ENCODE results near the gene NHLRC1. TPM values are rescaled to one million over a fixed set of nuclear protein-coding genes. Genes with fewer than 3 reads are reported as not detected.
"Not testable (repeated sequence)": the region's sequence is repeated elsewhere in the genome, so short reads cannot be mapped to it uniquely, and the experiment has no call there.

NHLRC1 gene
- total RNA-seq, 5 donors from 2014 or later (not counting 1 experiment from before 2014, with no cell fraction given), result 0.48 to 1.2 (median 0.99) TPM

DNA sequence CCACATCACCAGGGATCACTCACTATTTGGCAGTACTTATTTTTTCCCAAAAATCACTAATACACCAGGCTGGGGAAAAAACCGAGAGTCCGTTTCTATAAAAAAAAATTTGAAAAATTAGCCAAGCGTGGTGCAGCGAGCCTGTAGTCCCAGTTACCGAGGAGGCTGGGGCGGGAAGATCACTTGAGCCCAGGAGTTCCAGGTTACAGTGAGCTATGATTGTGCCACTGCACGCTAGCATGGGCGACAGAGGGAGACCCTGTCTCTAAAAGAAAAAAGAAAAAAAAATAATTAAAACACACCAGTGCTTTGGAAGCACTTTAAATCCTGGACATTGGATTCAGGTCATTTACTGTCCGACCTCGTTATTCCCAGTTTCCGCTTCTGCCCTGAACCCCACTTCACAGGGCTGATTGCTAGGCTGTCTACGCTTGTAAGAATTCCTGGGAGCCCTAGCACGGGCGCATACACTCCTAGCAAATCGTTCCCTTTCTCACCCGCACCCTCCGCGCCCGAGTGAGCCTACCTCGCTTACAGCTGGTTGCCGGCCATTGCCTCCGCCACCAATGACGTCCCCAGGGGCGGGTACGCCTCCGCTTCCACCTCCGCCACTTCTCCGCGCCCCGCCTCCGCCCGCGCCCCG, 32.2 kb upstream of the NHLRC1 start, which contains the start of gene TPMT:
TPMT (minus strand) TSS at position 571 of the 643 bp plus-strand sequence. CDS start 5,950 bp downstream, outside the sequence.
- ATAC-seq (replicated peaks in 1 of 4) (peak in 3 of 4 experiments; percentile 69 to 71 (median 69)), DNase-seq (peak in 5 of 35 experiments; percentile 1 to 3 (median 1))
- Mint-ChIP-seq H3K36me3 (peaks cover 15% of the 10 kb centered on the region), H3K4me1 (peaks cover 29 to 52% (median 38%) of the 10 kb centered on the region in 3 donors), H3K27me3 (no peaks in the 10 kb centered on the region), H3K27ac (peak within 1 kb of the TSS; percentile 93 to 97), H3K9me3 (no peaks in the 10 kb centered on the region), H3K4me3 (peak within 1 kb of the TSS; percentile 90 to 97 (median 96))
- WGBS (ENCODE audit: insufficient coverage), result 0% methylated on average over 29 of the region's 34 CpGs
- Histone ChIP-seq H3K4me1 (ENCODE audit: control insufficient read depth in 1 of 2, extremely low read depth in 1 of 2, insufficient read depth in 2 of 2, low read length in 2 of 2) (peaks cover 18 to 19% of the 10 kb centered on the region in 2 experiments), H3K27ac (ENCODE audit: low read length) (peak within 1 kb of the TSS; percentile 90), H3K27me3 (replicated peaks in 1 of 2; ENCODE audit: control insufficient read depth in 2 of 2, extremely low read depth in 1 of 2, insufficient read depth in 2 of 2, low read length in 1 of 2) (no peaks in the 10 kb centered on the region), H3K4me3 (ENCODE audit: control insufficient read depth in 1 of 2, extremely low read depth in 1 of 2, low read length in 1 of 2) (peak within 1 kb of the TSS; percentile 98), H3K9me3 (no peaks in the 10 kb centered on the region), H3K36me3 (ENCODE audit: control insufficient read depth in 2 of 2, extremely low read depth in 1 of 2, insufficient read depth in 1 of 2, low read length in 1 of 2) (peaks cover 0 to 4% of the 10 kb centered on the region in 2 donors)
- CTCF ChIA-PET, result no interaction called here
- POLR2A ChIA-PET, result interaction anchor here in 1 of 2 donors (0.6 kb wide), 1 partner anchor 50 kb away, joined by 4 read pairs; no protein-coding TSS in a partner anchor

- H3K27me3 ChIP-seq (replicated peaks in 1 of 2; ENCODE audit: control insufficient read depth in 2 of 2, extremely low read depth in 1 of 2, insufficient read depth in 2 of 2, low read length in 1 of 2), result no peaks in the 10 kb centered on the region
- ATAC-seq (replicated peaks in 1 of 4) (no peak), DNase-seq (no peak)
- H3K4me3 Mint-ChIP-seq, result peak overlapping the region in 1 of 3 donors; percentile 97
- H3K9me3 ChIP-seq, result no peaks in the 10 kb centered on the region
- H3K4me3 ChIP-seq (ENCODE audit: control insufficient read depth in 1 of 2, extremely low read depth in 1 of 2, low read length in 1 of 2), result no peak overlapping the region
- ChIA-PET POLR2A (no interaction called here), CTCF (interaction anchor here in 1 of 2 donors (0.6 kb wide), 1 partner anchor 355 kb away, joined by 3 read pairs; no protein-coding TSS in a partner anchor)
- no peaks in the 10 kb centered on the region for H3K9me3 Mint-ChIP-seq
- H3K36me3 Mint-ChIP-seq, result peaks cover 20% of the 10 kb centered on the region
- H3K27ac ChIP-seq (ENCODE audit: low read length), result no peak overlapping the region
- no peaks in the 10 kb centered on the region for H3K27me3 Mint-ChIP-seq
- no peak overlapping the region for H3K27ac Mint-ChIP-seq
- H3K36me3 ChIP-seq (ENCODE audit: control insufficient read depth in 2 of 2, extremely low read depth in 1 of 2, insufficient read depth in 1 of 2, low read length in 1 of 2), result peaks cover 0 to 8% of the 10 kb centered on the region in 2 donors
- H3K4me1 ChIP-seq (ENCODE audit: control insufficient read depth in 1 of 2, extremely low read depth in 1 of 2, insufficient read depth in 2 of 2, low read length in 2 of 2), result peaks cover 18 to 19% of the 10 kb centered on the region in 2 experiments
- peaks cover 29 to 41% (median 34%) of the 10 kb centered on the region in 3 donors for H3K4me1 Mint-ChIP-seq
These were observed 30.8 kb upstream of the NHLRC1 start for GRCh38 chr6:18153311-18153703.

GRCh38 chr6:18151801-18152200, 29.3 kb upstream of the NHLRC1 start:
- H3K36me3 ChIP-seq (ENCODE audit: control insufficient read depth in 2 of 2, extremely low read depth in 1 of 2, insufficient read depth in 1 of 2, low read length in 1 of 2), result peaks cover 0 to 22% of the 10 kb centered on the region in 2 donors
- peaks cover 18 to 19% of the 10 kb centered on the region in 2 experiments for H3K4me1 ChIP-seq (ENCODE audit: control insufficient read depth in 1 of 2, extremely low read depth in 1 of 2, insufficient read depth in 2 of 2, low read length in 2 of 2)
- H3K27me3 Mint-ChIP-seq, result no peaks in the 10 kb centered on the region
- no peak overlapping the region for H3K4me3 Mint-ChIP-seq
- H3K4me3 ChIP-seq (ENCODE audit: control insufficient read depth in 1 of 2, extremely low read depth in 1 of 2, low read length in 1 of 2), result no peak overlapping the region
- DNase-seq (no peak), ATAC-seq (replicated peaks in 1 of 4) (no peak)
- CTCF ChIA-PET, result no interaction called here
- WGBS (ENCODE audit: insufficient coverage), result no CpG with 5 or more reads among the region's 3 CpGs
- H3K4me1 Mint-ChIP-seq, result peaks cover 29 to 41% (median 31%) of the 10 kb centered on the region in 3 donors
- peaks cover 30% of the 10 kb centered on the region for H3K36me3 Mint-ChIP-seq
- H3K27ac ChIP-seq (ENCODE audit: low read length), result no peak overlapping the region
- POLR2A ChIA-PET, result interaction anchor here in 1 of 2 donors (0.7 kb wide), 1 partner anchor 91 kb away, joined by 4 read pairs; no protein-coding TSS in a partner anchor
- H3K27me3 ChIP-seq (replicated peaks in 1 of 2; ENCODE audit: control insufficient read depth in 2 of 2, extremely low read depth in 1 of 2, insufficient read depth in 2 of 2, low read length in 1 of 2), result no peaks in the 10 kb centered on the region
- no peaks in the 10 kb centered on the region for H3K9me3 Mint-ChIP-seq
- no peak overlapping the region for H3K27ac Mint-ChIP-seq
- H3K9me3 ChIP-seq, result no peaks in the 10 kb centered on the region

- Mint-ChIP-seq H3K36me3 (peaks cover 30% of the 10 kb centered on the region), H3K4me1 (peaks cover 27 to 39% (median 29%) of the 10 kb centered on the region in 3 donors)
- H3K9me3 ChIP-seq; POLR2A ChIA-PET; CTCF ChIA-PET; H3K27ac Mint-ChIP-seq; H3K27ac ChIP-seq (ENCODE audit: low read length); H3K4me3 ChIP-seq (ENCODE audit: control insufficient read depth in 1 of 2, extremely low read depth in 1 of 2, low read length in 1 of 2); H3K9me3 Mint-ChIP-seq; ATAC-seq (replicated peaks in 1 of 4); H3K27me3 ChIP-seq (replicated peaks in 1 of 2; ENCODE audit: control insufficient read depth in 2 of 2, extremely low read depth in 1 of 2, insufficient read depth in 2 of 2, low read length in 1 of 2); H3K27me3 Mint-ChIP-seq; DNase-seq; H3K4me3 Mint-ChIP-seq: not testable (repeated sequence)
- peaks cover 0 to 26% of the 10 kb centered on the region in 2 donors for H3K36me3 ChIP-seq (ENCODE audit: control insufficient read depth in 2 of 2, extremely low read depth in 1 of 2, insufficient read depth in 1 of 2, low read length in 1 of 2)
- 94% methylated on average over 3 of the region's 3 CpGs for whole genome bisulfite sequencing (ENCODE audit: insufficient coverage)
- H3K4me1 ChIP-seq (ENCODE audit: control insufficient read depth in 1 of 2, extremely low read depth in 1 of 2, insufficient read depth in 2 of 2, low read length in 2 of 2), result peaks cover 15 to 18% of the 10 kb centered on the region in 2 experiments
These were observed 28.9 kb upstream of the NHLRC1 start for GRCh38 chr6:18151391-18151790.

GRCh38 chr6:18148304-18149025, 26.0 kb upstream of the NHLRC1 start:
- POLR2A ChIA-PET, result no interaction called here
- ATAC-seq (replicated peaks in 1 of 4), result no peak
- H3K4me3 Mint-ChIP-seq, result no peak overlapping the region
- H3K9me3 Mint-ChIP-seq, result no peaks in the 10 kb centered on the region
- Histone ChIP-seq H3K4me3 (ENCODE audit: control insufficient read depth in 1 of 2, extremely low read depth in 1 of 2, low read length in 1 of 2) (no peak overlapping the region), H3K27ac (ENCODE audit: low read length) (no peak overlapping the region), H3K27me3 (replicated peaks in 1 of 2; ENCODE audit: control insufficient read depth in 2 of 2, extremely low read depth in 1 of 2, insufficient read depth in 2 of 2, low read length in 1 of 2) (no peaks in the 10 kb centered on the region), H3K4me1 (ENCODE audit: control insufficient read depth in 1 of 2, extremely low read depth in 1 of 2, insufficient read depth in 2 of 2, low read length in 2 of 2) (peaks cover 0 to 5% of the 10 kb centered on the region in 2 experiments), H3K36me3 (ENCODE audit: control insufficient read depth in 2 of 2, extremely low read depth in 1 of 2, insufficient read depth in 1 of 2, low read length in 1 of 2) (peaks cover 0 to 39% of the 10 kb centered on the region in 2 donors), H3K9me3 (no peaks in the 10 kb centered on the region)
- H3K27me3 Mint-ChIP-seq, result no peaks in the 10 kb centered on the region
- no peak for DNase-seq
- CTCF ChIA-PET, result no interaction called here
- no peak overlapping the region for H3K27ac Mint-ChIP-seq
- 100% methylated on average over 1 of the region's 5 CpGs for WGBS (ENCODE audit: insufficient coverage)
- H3K36me3 Mint-ChIP-seq, result peaks cover 37% of the 10 kb centered on the region
- H3K4me1 Mint-ChIP-seq, result peaks cover 11 to 19% (median 13%) of the 10 kb centered on the region in 3 donors

DNA sequence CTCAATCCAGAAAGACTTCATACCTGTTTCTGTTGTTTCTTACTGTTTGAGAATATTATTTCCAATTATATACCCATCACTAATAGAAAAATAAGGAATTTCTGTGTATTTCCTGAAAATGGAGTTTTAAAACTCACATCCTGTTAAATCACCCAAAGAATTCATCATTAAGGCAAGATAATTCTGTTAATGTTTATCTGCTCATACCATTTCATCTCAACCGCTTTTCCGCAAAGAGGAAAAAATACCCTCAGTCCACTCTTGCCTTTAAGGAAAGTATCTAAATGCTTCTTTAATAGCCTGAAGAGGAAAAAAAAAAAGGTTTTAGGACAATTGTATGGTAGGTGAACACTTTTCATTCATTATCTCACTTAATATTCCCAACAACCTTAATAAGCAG, 25.1 kb upstream of the NHLRC1 start:
- peaks cover 3 to 10% (median 4%) of the 10 kb centered on the region in 3 donors for H3K4me1 Mint-ChIP-seq
- H3K27ac Mint-ChIP-seq, result no peak overlapping the region
- no peak for ATAC-seq (replicated peaks in 1 of 4)
- H3K4me3 Mint-ChIP-seq, result no peak overlapping the region
- H3K9me3 ChIP-seq, result no peaks in the 10 kb centered on the region
- ChIA-PET CTCF (no interaction called here), POLR2A (no interaction called here)
- H3K4me3 ChIP-seq (ENCODE audit: control insufficient read depth in 1 of 2, extremely low read depth in 1 of 2, low read length in 1 of 2), result no peak overlapping the region
- peaks cover 0 to 47% of the 10 kb centered on the region in 2 donors for H3K36me3 ChIP-seq (ENCODE audit: control insufficient read depth in 2 of 2, extremely low read depth in 1 of 2, insufficient read depth in 1 of 2, low read length in 1 of 2)
- H3K9me3 Mint-ChIP-seq, result no peaks in the 10 kb centered on the region
- DNase-seq, result no peak
- peaks cover 0 to 3% of the 10 kb centered on the region in 2 experiments for H3K4me1 ChIP-seq (ENCODE audit: control insufficient read depth in 1 of 2, extremely low read depth in 1 of 2, insufficient read depth in 2 of 2, low read length in 2 of 2)
- no CpG with 5 or more reads among the region's 2 CpGs for WGBS (ENCODE audit: insufficient coverage)
- H3K27ac ChIP-seq (ENCODE audit: low read length), result no peak overlapping the region
- H3K36me3 Mint-ChIP-seq, result peaks cover 42% of the 10 kb centered on the region
- no peaks in the 10 kb centered on the region for H3K27me3 ChIP-seq (replicated peaks in 1 of 2; ENCODE audit: control insufficient read depth in 2 of 2, extremely low read depth in 1 of 2, insufficient read depth in 2 of 2, low read length in 1 of 2)
- no peaks in the 10 kb centered on the region for H3K27me3 Mint-ChIP-seq

Data from T-cell (primary cell).